Esophagus muscularis mucosa (tissue), 3 donors: Measurements from ENCODE around the gene CPNE7.

ENCODE experiments used
- CTCF ChIP-seq, 3 experiments: fragments of 200-600 bp in 2 of 3; fragments of 450-650 bp in 1 of 3; sonication (generic) in 2 of 3; IDR thresholded peaks; one replicate each; pipeline ENCODE4 v1.5.1; 2017 to 2019; ENCODE audit warnings: antibody characterized with exemption in 3 of 3, mild to moderate bottlenecking in 2 of 3, moderate library complexity in 1 of 3
- POLR2A ChIP-seq: fragments of 450-650 bp; IDR thresholded peaks from one replicate; pipeline ENCODE4 v1.6.1; 2017; ENCODE audit warnings: antibody characterized with exemption, moderate library complexity, mild to moderate bottlenecking, low read depth

GRCh38 chr16:89588413-89589109, 13.0 kb downstream of the CPNE7 start:
- TF ChIP-seq POLR2A (no peak), CTCF (IDR thresholded peaks at IDR 0.05) (no peak)
